Aorta (tissue), 5 donors: Measurements from ENCODE around the gene PER2. TPM values are rescaled to one million over a fixed set of nuclear protein-coding genes. Genes with fewer than 3 reads are reported as not detected.

Source experiments
- ATAC-seq: fragments of 200-7000 bp; cut with Tn5 transposase; one replicate; pipeline ENCODE4 v1.9.1; 2022; ENCODE audit warnings: moderate library complexity; ENCODE audit not compliant: low FRiP score
- DNase-seq, 2 donors: peaks; one replicate each; pipeline ENCODE4 v3.0.0-alpha.2; 2020
- H3K27ac ChIP-seq, 2 donors: one replicate each; pipeline ENCODE4 v1.5.1; 2013; ENCODE audit warnings: low read length in 2 of 2, mild to moderate bottlenecking in 2 of 2, moderate library complexity in 2 of 2, control low read depth in 1 of 2, inconsistent platforms in 1 of 2, low read depth in 1 of 2
- H3K27me3 ChIP-seq, 2 donors: one replicate each; pipeline ENCODE4 v1.6.1; 2013; ENCODE audit warnings: control low read depth in 1 of 2, low read length in 1 of 2, mild to moderate bottlenecking in 1 of 2, moderate library complexity in 1 of 2; ENCODE audit not compliant: insufficient read depth in 2 of 2, control insufficient read depth in 1 of 2
- H3K36me3 ChIP-seq, 2 donors: one replicate each; pipeline ENCODE4 v1.6.1; 2013; ENCODE audit warnings: control low read depth in 1 of 2, low read length in 1 of 2, mild to moderate bottlenecking in 1 of 2; ENCODE audit not compliant: insufficient read depth in 2 of 2, control insufficient read depth in 1 of 2
- H3K4me1 ChIP-seq, 2 donors: one replicate each; pipeline ENCODE4 v1.6.1; 2013; ENCODE audit warnings: low read length in 2 of 2, control low read depth in 1 of 2, mild to moderate bottlenecking in 1 of 2, moderate library complexity in 1 of 2; ENCODE audit not compliant: insufficient read depth in 2 of 2, control insufficient read depth in 1 of 2
- H3K4me3 ChIP-seq, 2 donors: one replicate each; pipeline ENCODE4 v1.5.1; 2013; ENCODE audit warnings: low read length in 2 of 2, control low read depth in 1 of 2, mild to moderate bottlenecking in 1 of 2
- H3K9me3 ChIP-seq: one replicate; pipeline ENCODE4 v1.6.1; 2013; ENCODE audit warnings: mild to moderate bottlenecking, low read length; ENCODE audit not compliant: control insufficient read depth
- WGBS, 2 donors: extraction: QIAGEN DNeasy Blood & Tissue Kit; methylation state at CpG; one replicate each; pipeline ENCODE4 v1.1.7; 2013; 5-methylcytosine and 5-hydroxymethylcytosine counted together
- intact Hi-C, 2 donors: fragments of 100-400 bp; cut with DNase I; formaldehyde crosslinking; loops; one replicate each; pipeline versions ENCODE4 v1.14.2 to v1.15.0; 2022
- polyA plus RNA-seq, 2 donors: library from polyadenylated mRNA; stranded (reverse); fragments of 200-250 nt; gene quantifications; one replicate each; pipeline ENCODE4 v1.2.3, GENCODE V29; 2013
- total RNA-seq, 2 donors: library from RNA; stranded (reverse); fragmentation: NEBNext Ultra II Directional; extraction: Animal tissue kit (Norgen Biotek cat#: 25700); gene quantifications; one replicate each; pipeline ENCODE4 v1.2.1, GENCODE V29; 2021
- donor health status: healthy with polysubstance abuse.
- donor health status: Bipolar disorder and iron deficiency.
- donor health status: DM: no; HTN: no; CAD: no.
- donor health status: DM: no; HTN: no; CAD: no.
- donor health status: DM: yes; HTN: yes; CAD: no.

Gene PER2
- total and polyA plus RNA-seq, 4 donors, result 2.0 to 25.1 (median 14.1) TPM

- DNase-seq, result peak in 1 of 2 donors; percentile 24
- no peaks in the 10 kb centered on the region for H3K4me1 ChIP-seq
- no peaks in the 10 kb centered on the region for H3K9me3 ChIP-seq
- no peak for ATAC-seq
- WGBS, 2 donors, result 91 to 93% methylated on average over 20 of the region's 20 CpGs
- H3K4me3 ChIP-seq, result no peak overlapping the region
- intact Hi-C loops, result loop anchor here (10.0 kb wide), 2 partner anchors 103 to 203 kb away; partner anchors contain the start of gene SCLY (in 1 of the 2)
- no peaks in the 10 kb centered on the region for H3K27me3 ChIP-seq
- no peak overlapping the region for H3K27ac ChIP-seq
- peaks cover 3 to 5% of the 10 kb centered on the region in 2 donors for H3K36me3 ChIP-seq
Measured at GRCh38 chr2:238267884-238268680, 20.3 kb downstream of the PER2 start.

- peak in 1 of 2 donors; percentile 17 for DNase-seq
- Histone ChIP-seq H3K27me3 (no peaks in the 10 kb centered on the region), H3K4me3 (no peak overlapping the region), H3K27ac (no peak overlapping the region), H3K9me3 (no peaks in the 10 kb centered on the region), H3K36me3 (peaks cover 3 to 5% of the 10 kb centered on the region in 2 donors), H3K4me1 (no peaks in the 10 kb centered on the region)
- WGBS, 2 donors, result 86 to 95% methylated on average over 1 of the region's 1 CpG
- intact Hi-C loops, result loop anchor here (10.0 kb wide), 2 partner anchors 103 to 203 kb away; partner anchors contain the start of gene SCLY (in 1 of the 2)
- ATAC-seq, result no peak
Measured at GRCh38 chr2:238267341-238267710, 21.1 kb downstream of the PER2 start.

DNA sequence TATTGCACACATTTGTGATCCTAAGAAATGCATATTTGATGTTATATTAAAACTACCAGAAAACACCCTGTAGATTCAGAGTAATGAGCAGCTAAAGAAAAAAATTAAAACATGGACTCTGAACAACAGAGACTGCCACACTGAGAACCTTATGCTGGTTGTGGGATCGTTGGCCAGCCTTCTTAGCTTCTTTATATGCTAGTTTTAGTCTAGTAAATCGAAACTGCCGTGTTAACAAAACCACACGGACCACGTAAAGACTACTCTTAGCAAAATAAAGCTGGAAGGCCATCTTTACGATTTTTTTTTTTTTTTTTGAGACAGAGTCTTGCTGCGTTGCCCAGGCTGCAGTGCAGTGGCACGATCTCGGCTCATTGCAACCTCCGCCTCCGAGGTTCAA lies 22.8 kb downstream of the PER2 start:
- intact Hi-C loops, result loop anchor here (10.0 kb wide), 2 partner anchors 101 to 201 kb away; partner anchors contain the start of gene SCLY (in 1 of the 2)
- Histone ChIP-seq H3K27ac (no peak overlapping the region), H3K27me3 (no peaks in the 10 kb centered on the region), H3K9me3 (no peaks in the 10 kb centered on the region), H3K36me3 (peaks cover 0 to 5% of the 10 kb centered on the region in 2 donors), H3K4me1 (no peaks in the 10 kb centered on the region), H3K4me3 (no peak overlapping the region)
- DNase-seq, result peak in 1 of 2 donors; percentile 9
- no peak for ATAC-seq
- 92% methylated on average over 11 of the region's 11 CpGs for WGBS, 2 donors

DNA sequence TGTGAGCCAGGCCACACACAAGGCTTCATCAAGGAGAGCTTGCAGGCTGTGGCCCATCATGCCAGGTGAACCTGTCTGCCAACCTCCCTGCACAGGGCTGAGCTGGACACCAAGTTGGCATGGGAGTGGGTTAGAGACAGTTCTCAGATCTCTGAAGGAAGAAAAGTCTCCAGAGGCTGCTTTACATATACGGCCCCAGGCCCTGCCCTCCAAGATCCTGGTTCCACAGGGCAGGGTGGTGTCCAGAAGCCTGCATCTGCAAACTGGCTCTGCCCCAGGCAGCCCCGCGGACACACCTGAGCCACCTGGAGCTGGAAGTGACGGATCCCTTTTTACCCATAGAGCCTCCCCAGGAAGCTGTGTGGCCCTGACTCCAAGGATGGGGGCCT lies 24.3 kb downstream of the PER2 start:
- Histone ChIP-seq H3K27me3 (no peaks in the 10 kb centered on the region), H3K36me3 (peaks cover 0 to 5% of the 10 kb centered on the region in 2 donors), H3K4me1 (no peaks in the 10 kb centered on the region), H3K4me3 (no peak overlapping the region), H3K9me3 (no peaks in the 10 kb centered on the region), H3K27ac (no peak overlapping the region)
- DNase-seq (peak in 1 of 2 donors; percentile 33), ATAC-seq (no peak)
- WGBS, 2 donors, result 88% methylated on average over 4 of the region's 4 CpGs
- intact Hi-C loops, result loop anchor here (5.0 to 10.0 kb wide), 3 partner anchors 99 to 199 kb away; partner anchors contain the start of gene SCLY (in 1 of the 2)

- Histone ChIP-seq H3K4me1 (no peaks in the 10 kb centered on the region), H3K27ac (no peak overlapping the region), H3K27me3 (no peaks in the 10 kb centered on the region), H3K4me3 (no peak overlapping the region), H3K36me3 (peaks cover 0 to 3% of the 10 kb centered on the region in 2 donors), H3K9me3 (no peaks in the 10 kb centered on the region)
- ATAC-seq (peak; percentile 89), DNase-seq (peak; percentile 95 to 97)
- intact Hi-C loops, result loop anchor here (1.0 to 10.0 kb wide), 5 partner anchors 99 to 405 kb away; partner anchors contain the start of genes RAMP1 (in 1 of the 2) and SCLY (in 1 of the 2)
- WGBS, 2 donors, result 15 to 19% methylated on average over 13 of the region's 13 CpGs
Measured at GRCh38 chr2:238263204-238264071, 25.0 kb downstream of the PER2 start.

GRCh38 chr2:238262496-238263122 lies 25.8 kb downstream of the PER2 start:
- Histone ChIP-seq H3K9me3 (no peaks in the 10 kb centered on the region), H3K27ac (no peak overlapping the region), H3K4me3 (no peak overlapping the region), H3K4me1 (no peaks in the 10 kb centered on the region), H3K36me3 (peaks cover 0 to 3% of the 10 kb centered on the region in 2 donors), H3K27me3 (no peaks in the 10 kb centered on the region)
- peak in 1 of 2 donors; percentile 36 for DNase-seq
- WGBS, 2 donors, result 88 to 90% methylated on average over 12 of the region's 12 CpGs
- intact Hi-C loops, result loop anchor here (1.0 to 10.0 kb wide), 5 partner anchors 98 to 404 kb away; partner anchors contain the start of genes RAMP1 (in 1 of the 2) and SCLY (in 1 of the 2)
- ATAC-seq, result no peak

DNA sequence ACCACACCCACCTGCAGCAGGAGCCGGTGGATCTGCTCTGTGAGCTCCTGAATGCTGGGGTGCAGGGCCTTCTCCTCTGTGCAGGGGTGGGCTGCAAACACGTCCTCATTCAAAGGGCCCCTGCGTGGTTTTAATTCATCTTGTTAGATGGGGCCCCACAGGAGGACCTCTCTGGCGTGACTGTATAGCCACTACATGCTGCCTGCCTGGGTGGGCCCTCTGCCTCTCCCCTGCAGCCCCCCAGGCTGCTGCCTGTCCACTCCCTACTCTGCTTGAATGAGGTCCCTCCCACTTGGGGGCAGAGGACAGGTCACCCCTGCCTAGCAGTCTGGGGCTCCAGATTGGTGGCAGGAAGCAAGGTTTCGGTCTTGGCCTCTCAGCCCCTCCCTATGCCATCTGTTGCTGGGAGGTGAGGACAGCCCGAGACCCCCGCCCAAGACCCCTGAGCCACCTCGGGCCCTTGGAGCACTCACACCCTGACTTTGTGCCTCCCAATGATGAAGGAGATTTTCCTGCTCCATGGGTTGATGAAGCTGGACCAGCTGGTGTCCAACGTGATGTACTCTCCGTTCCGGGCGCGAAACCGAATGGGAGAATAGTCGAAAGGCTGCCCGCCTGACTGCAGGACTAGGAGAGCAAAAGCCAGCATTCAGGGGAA lies 26.6 kb downstream of the PER2 start:
- ATAC-seq (no peak), DNase-seq (peak in 1 of 2 donors; percentile 38)
- intact Hi-C loops, result loop anchor here (2.0 to 10.0 kb wide), 4 partner anchors 97 to 403 kb away; partner anchors contain the start of genes RAMP1 (in 1 of the 2) and SCLY (in 1 of the 2)
- peaks cover 0 to 3% of the 10 kb centered on the region in 2 donors for H3K36me3 ChIP-seq
- no peak overlapping the region for H3K4me3 ChIP-seq
- H3K4me1 ChIP-seq, result no peaks in the 10 kb centered on the region
- H3K27ac ChIP-seq, result no peak overlapping the region
- WGBS, 2 donors, result 92 to 94% methylated on average over 16 of the region's 16 CpGs
- H3K27me3 ChIP-seq, result no peaks in the 10 kb centered on the region
- no peaks in the 10 kb centered on the region for H3K9me3 ChIP-seq
